ENCODE data around the gene MAP4K3.

- no peak for TF ChIP-seq ZNF274 (IDR thresholded peaks at IDR 0.05; ENCODE audit: borderline replicate concordance, low read depth, low read length)
- TF ChIP-seq POLR2AphosphoS2 (IDR thresholded peaks at IDR 0.05; ENCODE audit: low read length) = no peak
- TF ChIP-seq BRCA1 (IDR thresholded peaks at IDR 0.05) = no peak
- no peak for TF ChIP-seq BRCA1 (CRISPR knock-in tag; IDR thresholded peaks at IDR 0.05)
- TF ChIP-seq ZNF699 (CRISPR knock-in tag; IDR thresholded peaks at IDR 0.05; ENCODE audit: insufficient replicate concordance) = no peak
- TF ChIP-seq IRF2 (CRISPR knock-in tag; IDR thresholded peaks at IDR 0.05) = no peak
- no peak for TF ChIP-seq MCM3 (IDR thresholded peaks at IDR 0.05)
- no peak for TF ChIP-seq CHD1 (IDR thresholded peaks at IDR 0.05; ENCODE audit: low read length)
- TF ChIP-seq CTCF (IDR thresholded peaks at IDR 0.05 in 2 of 3, conservative IDR thresholded peaks at IDR 0.05 in 1 of 3; ENCODE audit: insufficient read depth in 2 of 3, low read depth in 1 of 3, low read length in 3 of 3) = no peak
- TF ChIP-seq MTA2 (IDR thresholded peaks at IDR 0.05; ENCODE audit: low read depth) = no peak
- no peak for TF ChIP-seq ZNF766 (CRISPR knock-in tag; conservative IDR thresholded peaks at IDR 0.05)
- TF ChIP-seq POLR2A (conservative IDR thresholded peaks at IDR 0.05) = no peak
- TF ChIP-seq U2AF1 (optimal IDR thresholded peaks at IDR 0.05; ENCODE audit: low read depth, low read length) = no peak
- no peak for TF ChIP-seq E2F6 (IDR thresholded peaks at IDR 0.05; ENCODE audit: borderline replicate concordance in 1 of 2, extremely low read depth in 1 of 2, insufficient read depth in 1 of 2, insufficient read length in 1 of 2, low read depth in 1 of 2, low read length in 1 of 2, poor library complexity in 1 of 2, severe bottlenecking in 1 of 2)
Observed at GRCh38 chr2:39220136-39220535, 216.9 kb downstream of the MAP4K3 start.
